Heart left ventricle (tissue), 16 donors: Measurements from ENCODE around the gene ADCY4. TPM values are rescaled to one million over a fixed set of nuclear protein-coding genes. Genes with fewer than 3 reads are reported as not detected.

Experiments
- ATAC-seq, 4 donors: fragments of 200-7000 bp; cut with Tn5 transposase; one replicate each; pipeline ENCODE4 v1.9.1; 2020 to 2022; ENCODE audit warnings: moderate library complexity in 4 of 4, mild to moderate bottlenecking in 3 of 4, moderate number of reproducible peaks in 1 of 4
- DNase-seq, 5 donors: peaks; one replicate each; pipeline ENCODE4 v3.0.0-alpha.2; 2020
- H3K27ac ChIP-seq, 12 donors: fragments of 200-600 bp; sonication (generic) in 4 of 12; one replicate each; pipeline versions ENCODE4 v1.5.0 to v1.8.0; 2016 to 2022; ENCODE audit warnings: mild to moderate bottlenecking in 2 of 12
- H3K27me3 ChIP-seq, 9 donors: fragments of 200-600 bp; sonication (generic) in 2 of 9; one replicate each; pipeline versions ENCODE4 v1.5.1 to v1.8.0; 2016 to 2022; ENCODE audit warnings: mild to moderate bottlenecking in 3 of 9
- H3K36me3 ChIP-seq, 9 donors: fragments of 200-600 bp; sonication (generic) in 2 of 9; one replicate each; pipeline versions ENCODE4 v1.5.0 to v1.8.0; 2018 to 2022; ENCODE audit warnings: mild to moderate bottlenecking in 2 of 9
- H3K4me1 ChIP-seq, 12 donors: fragments of 200-600 bp; sonication (generic) in 4 of 12; one replicate each; pipeline versions ENCODE4 v1.5.0 to v1.8.0; 2016 to 2022; ENCODE audit warnings: mild to moderate bottlenecking in 3 of 12
- H3K4me3 ChIP-seq, 12 donors: fragments of 200-600 bp; sonication (generic) in 4 of 12; one replicate each; pipeline versions ENCODE4 v1.5.0 to v1.8.0; 2017 to 2022; ENCODE audit warnings: mild to moderate bottlenecking in 9 of 12, moderate library complexity in 4 of 12
- H3K9me3 ChIP-seq, 12 donors: fragments of 200-600 bp; sonication (generic) in 4 of 12; one replicate each; pipeline versions ENCODE4 v1.5.0 to v1.8.0; 2016 to 2022; ENCODE audit warnings: mild to moderate bottlenecking in 1 of 12
- POLR2A ChIP-seq, 2 donors: fragments of 450-650 bp; IDR thresholded peaks; one replicate each; pipeline ENCODE4 v1.6.1; 2017; ENCODE audit warnings: antibody characterized with exemption in 2 of 2, mild to moderate bottlenecking in 2 of 2, moderate library complexity in 2 of 2
- WGBS, 4 donors: extraction: QIAGEN DNeasy Blood & Tissue Kit in 2 of 4; methylation state at CpG; one replicate each; pipeline versions ENCODE4 v1.1.5 to v1.1.7; 2013 to 2018; 5-methylcytosine and 5-hydroxymethylcytosine counted together
- intact Hi-C, 10 donors: fragments of 100-400 bp; cut with DNase I; formaldehyde crosslinking; loops; one replicate each; pipeline versions ENCODE4 v1.11.1 to v1.14.2; 2022
- polyA plus RNA-seq, 2 donors: library from polyadenylated mRNA; stranded (reverse); fragments of 200-250 nt; gene quantifications; one replicate each; pipeline ENCODE4 v1.2.3, GENCODE V29; 2013
- total RNA-seq, 9 donors: library from RNA; depleted of rRNA in 2 of 9; stranded (reverse); fragments of >200 nt in 2 of 9; fragmentation: NEBNext Ultra II Directional in 3 of 9; extraction: Animal tissue kit (Norgen Biotek cat#: 25700) in 3 of 9; gene quantifications; one replicate each; pipeline versions ENCODE4 v1.1.0 to v1.2.4, GENCODE V29; 2016 to 2023
- TF ChIP-seq, protein P1 (sequence below), 12 donors: fragments of 200-600 bp; sonication (generic) in 4 of 12; IDR thresholded peaks; one replicate each; pipeline versions ENCODE4 v1.5.0 to v1.8.0; 2018 to 2022; ENCODE audit warnings: antibody characterized with exemption in 12 of 12, mild to moderate bottlenecking in 5 of 12
- donor health status: ischemic (EF 13 %, LVEDD 7.1; RV severe dilation, severe dysfunction).
- donor health status: healthy with polysubstance abuse.
- donor health status: DM: no; HTN: yes; CAD: no.
- donor health status: DM: no; HTN: no; CAD: no.
- donor health status: ischemic (EF 25% LVEDD 6.9; RV normal size, moderate dysfunction).
- donor health status: ischemic (EF 25% LVEDD 5.7; RV mildly dilated, moderate dysfunction).
- donor health status: healthy.
- donor health status: DM: yes; HTN: yes; CAD: no.
- donor health status: ischemic (EF 35%, LVEDD 5.7; RV mildly dilated, moderate dysfunction).
- donor health status: nonischemic (EF 11% LVEDD 7.7; RV severe dilation, severe dysfunction).
- donor health status: DM: yes; HTN: yes; CAD: no.
- donor health status: PGD.
- donor health status: ischemic (EF 29% LVEDD 5.4; RV normal size, mild dysfunction).
- donor health status: nonischemic (EF 23%, LVEDD 6.1; RV moderate dilation, normal function).

Gene ADCY4
- total and polyA plus RNA-seq, 11 donors: 20.7 to 47.5 (median 27.5) TPM

DNA sequence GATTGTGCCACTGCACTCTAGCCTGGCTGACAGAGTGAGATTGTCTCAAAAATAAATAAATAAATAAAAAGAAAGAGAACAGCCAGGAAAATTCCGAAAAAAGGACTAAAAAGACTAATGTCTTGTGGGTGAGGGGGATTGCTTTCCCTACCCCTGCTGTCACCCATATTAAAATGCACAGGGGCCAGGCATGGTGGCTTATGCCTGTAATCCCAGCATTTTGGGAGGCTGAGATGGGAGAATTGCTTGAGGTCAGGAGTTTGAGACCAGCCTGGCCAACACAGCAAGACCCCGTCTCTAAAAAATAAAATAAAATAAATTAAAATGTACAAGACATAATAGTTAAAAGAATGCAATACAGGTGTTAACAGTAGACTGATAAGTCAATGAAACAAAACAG is 41.3 kb downstream of the ADCY4 start:
- Histone ChIP-seq H3K4me1 (peaks cover 0 to 21% (median 5%) of the 10 kb centered on the region in 12 donors), H3K27me3 (no peaks in the 10 kb centered on the region), H3K36me3 (peaks cover 0 to 75% (median 58%) of the 10 kb centered on the region in 9 donors), H3K4me3 (no peak overlapping the region), H3K27ac (no peak overlapping the region), H3K9me3 (no peaks in the 10 kb centered on the region)
- intact Hi-C loops: no loop called here
- no peak for TF ChIP-seq POLR2A (IDR thresholded peaks at IDR 0.05)
- TF ChIP-seq, protein P1, sequence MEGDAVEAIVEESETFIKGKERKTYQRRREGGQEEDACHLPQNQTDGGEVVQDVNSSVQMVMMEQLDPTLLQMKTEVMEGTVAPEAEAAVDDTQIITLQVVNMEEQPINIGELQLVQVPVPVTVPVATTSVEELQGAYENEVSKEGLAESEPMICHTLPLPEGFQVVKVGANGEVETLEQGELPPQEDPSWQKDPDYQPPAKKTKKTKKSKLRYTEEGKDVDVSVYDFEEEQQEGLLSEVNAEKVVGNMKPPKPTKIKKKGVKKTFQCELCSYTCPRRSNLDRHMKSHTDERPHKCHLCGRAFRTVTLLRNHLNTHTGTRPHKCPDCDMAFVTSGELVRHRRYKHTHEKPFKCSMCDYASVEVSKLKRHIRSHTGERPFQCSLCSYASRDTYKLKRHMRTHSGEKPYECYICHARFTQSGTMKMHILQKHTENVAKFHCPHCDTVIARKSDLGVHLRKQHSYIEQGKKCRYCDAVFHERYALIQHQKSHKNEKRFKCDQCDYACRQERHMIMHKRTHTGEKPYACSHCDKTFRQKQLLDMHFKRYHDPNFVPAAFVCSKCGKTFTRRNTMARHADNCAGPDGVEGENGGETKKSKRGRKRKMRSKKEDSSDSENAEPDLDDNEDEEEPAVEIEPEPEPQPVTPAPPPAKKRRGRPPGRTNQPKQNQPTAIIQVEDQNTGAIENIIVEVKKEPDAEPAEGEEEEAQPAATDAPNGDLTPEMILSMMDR (IDR thresholded peaks at IDR 0.05): no peak
- ATAC-seq (no peak), DNase-seq (no peak)
- WGBS, 4 donors: 95 to 98% (median 97%) methylated on average over 2 of the region's 2 CpGs

DNA sequence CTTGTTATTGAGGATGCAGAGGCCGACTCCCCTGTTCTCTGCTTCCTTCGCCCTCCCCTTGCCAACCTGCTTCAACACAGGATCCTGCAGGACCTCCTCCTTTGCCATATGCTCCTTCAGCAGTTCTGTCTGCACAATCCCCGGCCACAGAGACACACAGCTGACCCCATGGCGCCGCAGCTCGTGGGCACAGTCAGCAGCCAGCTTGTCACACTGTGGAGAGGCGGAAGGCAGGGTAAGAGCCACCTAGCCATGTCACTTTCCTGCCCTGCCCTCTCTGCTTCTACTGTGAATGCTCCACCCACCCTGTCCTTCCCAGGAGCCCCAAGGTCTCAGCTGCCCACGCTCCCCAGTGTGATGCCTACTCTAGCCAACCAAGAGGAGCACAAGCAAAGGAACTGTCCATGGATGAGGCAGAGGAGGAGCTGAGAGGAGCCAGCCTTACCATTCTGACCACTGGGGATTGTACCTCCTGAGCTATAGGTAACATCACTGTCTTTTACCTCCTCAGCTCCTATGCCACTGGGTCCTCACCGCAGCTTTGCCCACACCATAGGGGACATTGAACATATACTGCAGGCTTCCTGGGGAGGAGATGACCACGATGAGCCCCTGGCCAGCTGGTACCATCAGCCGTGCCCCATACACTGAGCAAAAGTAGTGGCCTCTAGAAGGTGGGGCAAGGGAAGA is 42.6 kb downstream of the ADCY4 start:
- Histone ChIP-seq H3K36me3 (peaks cover 0 to 75% (median 58%) of the 10 kb centered on the region in 9 donors), H3K27ac (no peak overlapping the region), H3K27me3 (no peaks in the 10 kb centered on the region), H3K9me3 (no peaks in the 10 kb centered on the region), H3K4me1 (peaks cover 0 to 9% (median 2%) of the 10 kb centered on the region in 12 donors), H3K4me3 (no peak overlapping the region)
- DNase-seq (no peak), ATAC-seq (no peak)
- intact Hi-C loops: no loop called here
- TF ChIP-seq, protein P1 (IDR thresholded peaks at IDR 0.05): no peak
- no peak for TF ChIP-seq POLR2A (IDR thresholded peaks at IDR 0.05)
- 89 to 96% (median 95%) methylated on average over 10 to 11 of the region's 11 CpGs for WGBS, 4 donors

DNA sequence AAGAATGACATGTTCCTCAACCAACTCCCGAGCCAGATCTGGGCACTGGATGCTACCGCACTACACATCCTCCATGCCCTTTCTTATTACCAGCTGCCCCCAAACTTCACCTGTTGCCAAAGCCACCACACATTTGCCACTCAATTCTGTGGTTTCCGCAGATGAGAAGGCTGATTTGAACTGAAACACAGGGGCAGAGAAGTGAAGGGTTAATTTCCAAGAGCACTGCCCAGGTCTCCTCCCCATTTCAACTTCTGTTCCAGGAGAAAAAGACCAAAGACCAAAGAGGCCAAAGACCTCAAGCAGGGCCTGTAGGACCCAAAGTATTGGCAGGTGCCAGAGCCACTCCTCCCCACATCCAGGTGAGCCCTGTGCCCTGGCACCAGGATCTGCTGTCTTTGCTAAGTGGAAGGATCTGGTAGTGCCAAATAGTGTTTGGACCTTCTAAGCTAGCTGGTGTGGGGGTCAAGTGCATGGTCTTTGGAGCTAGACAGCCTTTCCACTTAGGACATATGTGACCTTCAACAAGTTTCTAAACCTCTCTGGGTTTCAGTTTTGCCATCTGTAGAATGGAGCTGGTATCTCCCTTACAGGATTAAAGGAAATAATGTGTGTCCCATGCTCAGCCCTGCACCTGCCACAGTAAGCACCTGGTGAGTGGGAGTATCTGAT is 43.3 kb downstream of the ADCY4 start:
- no peaks in the 10 kb centered on the region for H3K9me3 ChIP-seq
- H3K27ac ChIP-seq: no peak overlapping the region
- TF ChIP-seq, protein P1 (IDR thresholded peaks at IDR 0.05): no peak
- ATAC-seq (no peak), DNase-seq (no peak)
- peaks cover 0 to 75% (median 58%) of the 10 kb centered on the region in 9 donors for H3K36me3 ChIP-seq
- intact Hi-C loops: loop anchor here in 1 of 10 donors (2.0 kb wide), 1 partner anchor 41 kb away; no protein-coding TSS in a partner anchor
- H3K4me3 ChIP-seq: no peak overlapping the region
- 90 to 92% (median 91%) methylated on average over 3 of the region's 3 CpGs for WGBS, 4 donors
- H3K27me3 ChIP-seq: no peaks in the 10 kb centered on the region
- H3K4me1 ChIP-seq: peaks cover 0 to 2% (median under 1%) of the 10 kb centered on the region in 12 donors

DNA sequence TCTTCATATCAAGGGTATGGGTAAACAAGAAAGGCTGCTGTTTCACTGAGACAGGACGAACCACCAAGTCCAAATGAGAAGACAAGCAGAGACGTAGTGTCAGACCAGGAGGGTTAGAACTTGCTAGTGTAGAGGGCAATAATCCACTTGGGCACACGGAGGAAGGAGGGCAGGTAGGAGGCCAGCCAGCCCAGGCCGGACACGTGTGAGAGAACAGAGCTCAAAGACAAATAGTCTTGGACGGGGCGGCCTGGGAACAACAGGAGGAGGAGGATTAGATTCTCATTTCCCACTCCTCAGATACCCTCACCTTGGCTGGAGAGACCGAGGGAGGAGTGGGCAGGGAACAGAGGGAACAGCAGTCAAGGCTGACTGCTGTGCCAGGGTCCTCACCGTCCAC is 44.1 kb downstream of the ADCY4 start:
- ATAC-seq: no peak
- WGBS, 4 donors: 80 to 93% (median 86%) methylated on average over 9 of the region's 9 CpGs
- no peak for DNase-seq
- TF ChIP-seq, protein P1 (IDR thresholded peaks at IDR 0.05): no peak
- TF ChIP-seq POLR2A (IDR thresholded peaks at IDR 0.05): no peak
- intact Hi-C loops: loop anchor here in 1 of 10 donors (2.0 kb wide), 1 partner anchor 40 kb away; no protein-coding TSS in a partner anchor
- Histone ChIP-seq H3K27me3 (no peaks in the 10 kb centered on the region), H3K4me1 (no peaks in the 10 kb centered on the region), H3K4me3 (no peak overlapping the region), H3K36me3 (peaks cover 0 to 67% (median 53%) of the 10 kb centered on the region in 9 donors), H3K27ac (no peak overlapping the region), H3K9me3 (no peaks in the 10 kb centered on the region)
